Neural cell (in vitro differentiated cells): ENCODE measurements around the gene ACACA.

Experiments
- EP300 ChIP-seq: fragments of 450-650 bp; conservative IDR thresholded peaks from 2 replicates; pipeline ENCODE4 v1.6.1; 2014; ENCODE audit warnings: antibody characterized with exemption, mild to moderate bottlenecking, moderate library complexity; ENCODE audit not compliant: poor library complexity, severe bottlenecking
- EZH2 ChIP-seq: fragments of 200-600, 300-800 bp; shearing (Covaris generic), sonication (generic); IDR thresholded peaks from 2 replicates; pipeline ENCODE4 v1.6.1; 2014; ENCODE audit warnings: antibody characterized with exemption, low read length, borderline replicate concordance, mild to moderate bottlenecking; ENCODE audit not compliant: insufficient read depth, poor library complexity, severe bottlenecking
- MXI1 ChIP-seq: fragments of 450-650 bp; conservative IDR thresholded peaks from 2 replicates; pipeline ENCODE4 v1.6.1; 2014; ENCODE audit warnings: antibody characterized with exemption, mild to moderate bottlenecking; ENCODE audit not compliant: poor library complexity, severe bottlenecking
- POLR2AphosphoS5 ChIP-seq: IDR thresholded peaks from 2 replicates; pipeline ENCODE4 v1.6.1; 2012
- RAD21 ChIP-seq: fragments of 450-650 bp; conservative IDR thresholded peaks from 2 replicates; pipeline ENCODE4 v1.6.1; 2014; ENCODE audit warnings: antibody characterized with exemption, mild to moderate bottlenecking, moderate library complexity
- SMC3 ChIP-seq: fragments of 450-650 bp; conservative IDR thresholded peaks from 2 replicates; pipeline ENCODE4 v1.6.1; 2014; ENCODE audit warnings: antibody characterized with exemption, mild to moderate bottlenecking, moderate library complexity; ENCODE audit not compliant: poor library complexity
- TAF1 ChIP-seq: IDR thresholded peaks from 2 replicates; pipeline ENCODE4 v1.6.1; 2012; ENCODE audit warnings: low read depth
- TF ChIP-seq, protein P1 (sequence below): fragments of 450-650 bp; IDR thresholded peaks from 2 replicates; pipeline ENCODE4 v1.5.1; 2014; ENCODE audit warnings: antibody characterized with exemption, mild to moderate bottlenecking, moderate library complexity; ENCODE audit not compliant: poor library complexity, severe bottlenecking

DNA sequence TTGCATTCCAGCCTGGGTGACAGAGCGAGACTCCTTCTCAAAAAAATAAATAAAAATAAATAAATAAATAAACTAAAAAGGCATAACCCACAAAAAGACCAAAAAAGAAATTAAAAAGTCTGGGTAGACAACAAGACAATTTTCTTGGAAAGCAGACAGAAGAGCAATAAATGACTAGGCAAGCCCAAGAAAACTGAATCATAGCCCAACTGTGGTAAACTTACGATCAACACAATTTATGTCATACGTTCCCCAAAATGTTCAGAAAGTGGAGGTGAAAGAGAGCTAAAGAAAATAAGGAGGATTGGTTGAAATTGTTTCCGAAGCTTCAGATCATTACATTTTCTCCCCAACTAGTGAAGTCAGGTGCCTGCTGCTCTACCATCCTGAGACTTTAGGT, 62.1 kb downstream of the ACACA start:
- TF ChIP-seq, protein P1, sequence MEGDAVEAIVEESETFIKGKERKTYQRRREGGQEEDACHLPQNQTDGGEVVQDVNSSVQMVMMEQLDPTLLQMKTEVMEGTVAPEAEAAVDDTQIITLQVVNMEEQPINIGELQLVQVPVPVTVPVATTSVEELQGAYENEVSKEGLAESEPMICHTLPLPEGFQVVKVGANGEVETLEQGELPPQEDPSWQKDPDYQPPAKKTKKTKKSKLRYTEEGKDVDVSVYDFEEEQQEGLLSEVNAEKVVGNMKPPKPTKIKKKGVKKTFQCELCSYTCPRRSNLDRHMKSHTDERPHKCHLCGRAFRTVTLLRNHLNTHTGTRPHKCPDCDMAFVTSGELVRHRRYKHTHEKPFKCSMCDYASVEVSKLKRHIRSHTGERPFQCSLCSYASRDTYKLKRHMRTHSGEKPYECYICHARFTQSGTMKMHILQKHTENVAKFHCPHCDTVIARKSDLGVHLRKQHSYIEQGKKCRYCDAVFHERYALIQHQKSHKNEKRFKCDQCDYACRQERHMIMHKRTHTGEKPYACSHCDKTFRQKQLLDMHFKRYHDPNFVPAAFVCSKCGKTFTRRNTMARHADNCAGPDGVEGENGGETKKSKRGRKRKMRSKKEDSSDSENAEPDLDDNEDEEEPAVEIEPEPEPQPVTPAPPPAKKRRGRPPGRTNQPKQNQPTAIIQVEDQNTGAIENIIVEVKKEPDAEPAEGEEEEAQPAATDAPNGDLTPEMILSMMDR: no peak
- TF ChIP-seq EP300 (no peak), RAD21 (no peak), MXI1 (no peak), POLR2AphosphoS5 (no peak), EZH2 (no peak), SMC3 (no peak), TAF1 (no peak)
